GM23338 (cell line): Measurements from ENCODE around the gene ARID3A. TPM values are rescaled to one million over a fixed set of nuclear protein-coding genes. Genes with fewer than 3 reads are reported as not detected.
A peak's percentile ranks its signal among the peaks of the same experiment; 100 is the strongest.

Source experiments
- ATAC-seq: fragments of 200-7000 bp; cut with Tn5 transposase; 3 replicates; pipeline ENCODE4 v1.9.1; 2020
- DNase-seq: peaks from one replicate; pipeline ENCODE4 v3.0.0-alpha.2; 2015; ENCODE audit warnings: low spot score
- H2AFZ ChIP-seq: fragments of 200-600 bp; sonication (generic); 2 replicates; pipeline ENCODE4 v1.8.0; 2016; ENCODE audit warnings: antibody characterized with exemption, mild to moderate bottlenecking, moderate library complexity
- H3F3A ChIP-seq: fragments of 200-600 bp; sonication (generic); replicated peaks from 2 replicates; pipeline ENCODE4 v1.8.0; 2017; ENCODE audit warnings: antibody characterized with exemption, mixed run types, low read depth
- H3K27ac ChIP-seq: fragments of 200-600 bp; sonication (generic); 2 replicates; pipeline ENCODE4 v1.6.1; 2016; ENCODE audit warnings: low read depth
- H3K27me3 ChIP-seq: fragments of 200-600 bp; sonication (generic); 2 replicates; pipeline ENCODE4 v1.8.0; 2016; ENCODE audit warnings: mild to moderate bottlenecking, mixed run types, moderate library complexity; ENCODE audit not compliant: insufficient read depth
- H3K36me3 ChIP-seq: fragments of 200-600 bp; sonication (generic); 2 replicates; pipeline ENCODE4 v1.8.0; 2016; ENCODE audit warnings: mild to moderate bottlenecking; ENCODE audit not compliant: insufficient read depth
- H3K4me1 ChIP-seq: fragments of 200-600 bp; sonication (generic); 2 replicates; pipeline ENCODE4 v1.8.0; 2016; ENCODE audit warnings: mild to moderate bottlenecking, moderate library complexity; ENCODE audit not compliant: insufficient read depth
- H3K4me2 ChIP-seq: fragments of 200-600 bp; sonication (generic); 2 replicates; pipeline ENCODE4 v1.7.1; 2017; ENCODE audit warnings: mixed run types
- H3K4me3 ChIP-seq: fragments of 200-600 bp; sonication (generic); 2 replicates; pipeline ENCODE4 v1.6.1; 2016; ENCODE audit warnings: mixed run types
- H3K79me2 ChIP-seq: fragments of 200-600 bp; sonication (generic); replicated peaks from 2 replicates; pipeline ENCODE4 v1.8.0; 2017; ENCODE audit warnings: mild to moderate bottlenecking; ENCODE audit not compliant: insufficient read depth
- H3K9me2 ChIP-seq: fragments of 200-600 bp; sonication (generic); 2 replicates; pipeline ENCODE4 v1.8.0; 2017; ENCODE audit not compliant: insufficient read depth
- H4K20me1 ChIP-seq: fragments of 200-600 bp; sonication (generic); replicated peaks from 2 replicates; pipeline ENCODE4 v1.8.0; 2017; ENCODE audit warnings: mild to moderate bottlenecking; ENCODE audit not compliant: insufficient read depth
- H3K27ac Mint-ChIP-seq: 2 replicates; pipeline ENCODE4 v1.8.0; 2020; ENCODE audit warnings: inconsistent platforms, mild to moderate bottlenecking, moderate library complexity, mixed read lengths
- H3K27me3 Mint-ChIP-seq: 3 replicates; pipeline ENCODE4 v1.8.0; 2022; ENCODE audit warnings: low read depth, mild to moderate bottlenecking, moderate library complexity, mixed read lengths, inconsistent platforms; ENCODE audit not compliant: insufficient read depth, poor library complexity
- H3K36me3 Mint-ChIP-seq: 3 replicates; pipeline ENCODE4 v1.8.0; 2021; ENCODE audit warnings: low read depth, mild to moderate bottlenecking, inconsistent platforms, moderate library complexity, mixed read lengths
- H3K4me1 Mint-ChIP-seq: 3 replicates; pipeline ENCODE4 v1.8.0; 2020; ENCODE audit warnings: mild to moderate bottlenecking, inconsistent platforms, mixed read lengths
- H3K4me3 Mint-ChIP-seq: 3 replicates; pipeline ENCODE4 v1.8.0; 2021; ENCODE audit warnings: moderate library complexity, mild to moderate bottlenecking, inconsistent platforms, mixed read lengths
- H3K9me3 Mint-ChIP-seq: 3 replicates; pipeline ENCODE4 v1.8.0; 2020; ENCODE audit warnings: moderate library complexity, mild to moderate bottlenecking, inconsistent platforms, mixed read lengths
- CREB1 ChIP-seq: fragments of 250-450 bp; sonication (Bioruptor Pico); IDR thresholded peaks from 2 replicates; pipeline ENCODE4 v1.5.0; 2020; ENCODE audit warnings: low read depth, mild to moderate bottlenecking, moderate library complexity
- EZH2phosphoT487 ChIP-seq: fragments of 200-600 bp; sonication (generic); IDR thresholded peaks from one replicate; pipeline ENCODE4 v1.8.1; 2018; ENCODE audit warnings: antibody characterized with exemption; ENCODE audit not compliant: unreplicated experiment
- POLR2AphosphoS5 ChIP-seq: IDR thresholded peaks from 2 replicates; pipeline ENCODE4 v1.6.1; 2016; ENCODE audit warnings: antibody characterized with exemption, low read depth
- ZNF462 ChIP-seq: fragments of 250-450 bp; sonication (Bioruptor Pico); IDR thresholded peaks from 2 replicates; pipeline ENCODE4 v1.5.0; 2020; ENCODE audit warnings: mild to moderate bottlenecking, moderate library complexity
- polyA plus RNA-seq: library from polyadenylated mRNA; unstranded; fragments of >200 nt; fragmentation: Nextera tagmentation; extraction: Ambion mirVana; gene quantifications from 2 replicates; pipeline ENCODE4 v1.2.1, GENCODE V29; 2016
- total RNA-seq: library from RNA; depleted of rRNA; stranded (reverse); fragments of >200 nt; shearing (Covaris generic); gene quantifications from 2 replicates; pipeline ENCODE4 v1.2.3, GENCODE V29; 2014

The ARID3A gene
- total and polyA plus RNA-seq, 2 experiments from 2014 or later: 33.6 to 51.6 TPM

GRCh38 chr19:912181-913079, 13.4 kb upstream of the ARID3A start:
- Mint-ChIP-seq H3K4me1 (0 out of 3 replicates have a peak, but pooled peaks cover 2% of the 10 kb centered on the region), H3K27me3 (peaks cover 31% of the 10 kb centered on the region), H3K27ac (no peak overlapping the region), H3K36me3 (peaks cover 6% of the 10 kb centered on the region; the same call in 2 of the 3 replicates), H3K9me3 (no peaks in the 10 kb centered on the region), H3K4me3 (peak overlapping the region; percentile 76)
- DNase-seq: no peak
- no peak for ATAC-seq
- Histone ChIP-seq H3K4me1 (peaks cover 5% of the 10 kb centered on the region; the same call in 1 of the 2 replicates), H3K27ac (no peak overlapping the region), H3K4me2 (peak overlapping the region; percentile 76), H3F3A (peaks cover 18% of the 10 kb centered on the region), H2AFZ (no peak overlapping the region), H4K20me1 (peaks cover 33% of the 10 kb centered on the region), H3K27me3 (peaks cover 39% of the 10 kb centered on the region), H3K79me2 (peaks cover 43% of the 10 kb centered on the region), H3K4me3 (peak overlapping the region; percentile 79), H3K36me3 (no peaks in the 10 kb centered on the region), H3K9me2 (no peaks in the 10 kb centered on the region)
- TF ChIP-seq EZH2phosphoT487 (no peak), ZNF462 (no peak)

- peak; percentile 14 for ATAC-seq
- peak within 1 kb of the TSS; percentile 80 for H3K4me2 ChIP-seq
- TF ChIP-seq POLR2AphosphoS5: peak; percentile 68
- TF ChIP-seq CREB1 (CRISPR knock-in tag): no peak
- Mint-ChIP-seq H3K4me1 (peaks cover 4% of the 10 kb centered on the region; the same call in 1 of the 3 replicates), H3K27ac (no peak within 1 kb of the TSS), H3K4me3 (peak within 1 kb of the TSS; percentile 76), H3K9me3 (no peaks in the 10 kb centered on the region), H3K27me3 (peaks cover 34% of the 10 kb centered on the region), H3K36me3 (peaks cover 6% of the 10 kb centered on the region; the same call in 2 of the 3 replicates)
- peaks cover 47% of the 10 kb centered on the region for H3K27me3 ChIP-seq
- H3K9me2 ChIP-seq: no peaks in the 10 kb centered on the region
- 0 out of 2 replicates have a peak within 1 kb of the TSS, but pooled peaks have one; percentile 32 for H2AFZ ChIP-seq
- H4K20me1 ChIP-seq: peaks cover 26% of the 10 kb centered on the region
- H3K79me2 ChIP-seq: peaks cover 35% of the 10 kb centered on the region
- no peaks in the 10 kb centered on the region for H3K36me3 ChIP-seq
- H3K4me3 ChIP-seq: peak within 1 kb of the TSS; percentile 79
- peaks cover 21% of the 10 kb centered on the region for H3F3A ChIP-seq
- H3K27ac ChIP-seq: no peak within 1 kb of the TSS
- H3K4me1 ChIP-seq: peaks cover 5% of the 10 kb centered on the region; the same call in 1 of the 2 replicates
- peak; percentile 68 for DNase-seq
Observed at GRCh38 chr19:913080-913748, 12.6 kb upstream of the ARID3A start, which contains the start of gene R3HDM4. Gene R3HDM4, minus strand, starts transcription at chr19:913219. Its CDS starts 62 bp downstream, at chr19:913157.
